AG04449 (cell line): Measurements from ENCODE around the gene CAMK2B.

ENCODE experiments used
- CTCF ChIA-PET: fragments of 350-600 bp; formaldehyde crosslinking; extraction: SDS; loops from one replicate; lab custom pipeline; 2021; ENCODE audit warnings: antibody characterized with exemption; lab: Yijun Ruan, JAX
- POLR2A ChIA-PET: fragments of 400-600, 350-600 bp; formaldehyde crosslinking; extraction: SDS; loops from one replicate; lab custom pipeline; 2020; ENCODE audit warnings: antibody characterized with exemption, inconsistent platforms; lab: Yijun Ruan, JAX
- DNase-seq: peaks from one replicate; pipeline ENCODE4 v3.0.0-alpha.2; 2010; ENCODE audit warnings: low read depth, low spot score
- H3K4me3 ChIP-seq: 2 replicates; pipeline ENCODE4 v1.5.1; 2011; ENCODE audit warnings: low read depth, mild to moderate bottlenecking, control low read depth, low read length
- CTCF ChIP-seq: IDR thresholded peaks from one replicate; pipeline ENCODE4 v1.5.1; 2011; ENCODE audit warnings: mild to moderate bottlenecking, moderate library complexity, low read length, control low read depth, inconsistent platforms; ENCODE audit not compliant: insufficient read depth; ENCODE audit errors: missing control alignments

CAMK2B gene

DNA sequence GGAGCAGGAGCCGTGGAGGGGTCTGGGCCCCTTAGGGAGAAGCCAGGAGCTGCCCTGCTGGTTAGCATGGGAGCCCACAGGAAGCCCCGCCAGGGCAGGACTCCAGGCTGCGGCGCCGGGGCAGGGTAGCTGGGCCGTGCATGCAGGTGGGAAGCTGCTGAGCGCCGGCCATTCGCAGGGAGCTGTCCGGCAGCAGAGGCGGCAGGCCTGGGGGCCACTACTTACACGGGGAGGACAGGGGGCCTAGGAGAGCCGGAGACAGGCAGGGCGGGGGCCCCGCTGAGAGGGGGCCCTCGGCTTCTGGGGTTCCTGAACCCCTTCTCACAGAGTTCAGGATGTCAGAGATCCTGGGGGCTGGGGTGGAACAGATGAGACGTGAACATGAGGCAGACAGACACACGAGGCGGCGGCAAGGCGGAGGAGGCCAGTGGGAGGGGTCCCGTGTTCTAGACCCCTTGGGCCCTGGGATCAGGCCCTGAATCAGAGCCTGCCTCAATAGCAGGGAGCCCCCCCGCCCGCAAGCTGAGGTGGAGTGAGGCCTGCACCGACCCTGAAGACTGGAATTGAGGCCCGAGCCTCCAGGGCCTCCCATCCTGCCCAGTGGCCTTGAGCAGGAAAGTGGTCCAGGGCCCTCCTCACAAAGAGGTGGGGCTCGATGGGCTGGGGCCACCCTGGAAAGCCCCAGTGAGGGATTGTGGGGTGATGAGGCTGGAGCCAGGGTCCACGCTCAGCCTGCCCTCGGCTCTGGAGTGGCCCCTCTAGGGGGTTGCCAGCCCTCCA, 96.6 kb downstream of the CAMK2B start:
- no peak for TF ChIP-seq CTCF
- no peak overlapping the region for H3K4me3 ChIP-seq
- ChIA-PET CTCF (interaction anchor here (1.0 to 1.1 kb wide), 2 partner anchors 12 kb away, joined by 4 to 9 read pairs; no protein-coding TSS in a partner anchor), POLR2A (no interaction called here)
- DNase-seq: no peak

DNA sequence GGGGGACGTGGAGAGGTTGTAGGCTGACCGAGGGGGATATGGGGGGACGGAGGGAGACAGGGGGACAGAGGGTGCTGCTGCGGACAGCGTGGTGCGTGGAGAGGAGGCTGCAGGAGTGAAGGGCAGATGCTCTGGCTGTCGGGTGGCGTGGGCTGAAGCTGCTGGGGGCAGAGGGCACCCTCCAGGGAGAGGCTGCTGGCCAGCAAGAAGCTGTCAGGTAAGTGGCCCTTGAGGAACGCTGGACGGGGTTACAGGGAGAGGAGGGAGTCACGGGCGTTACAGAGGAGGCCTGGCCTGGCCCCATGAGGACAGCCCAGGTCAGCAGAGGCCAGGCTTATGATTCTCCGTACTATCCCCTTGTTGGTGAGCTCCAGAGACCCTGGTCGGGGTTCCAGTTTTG, 97.5 kb downstream of the CAMK2B start:
- CTCF ChIA-PET: interaction anchor here (1.0 kb wide), 1 partner anchor 13 kb away, joined by 4 read pairs; no protein-coding TSS in a partner anchor
- POLR2A ChIA-PET: no interaction called here
- H3K4me3 ChIP-seq: no peak overlapping the region
- DNase-seq: no peak
- TF ChIP-seq CTCF: no peak

DNA sequence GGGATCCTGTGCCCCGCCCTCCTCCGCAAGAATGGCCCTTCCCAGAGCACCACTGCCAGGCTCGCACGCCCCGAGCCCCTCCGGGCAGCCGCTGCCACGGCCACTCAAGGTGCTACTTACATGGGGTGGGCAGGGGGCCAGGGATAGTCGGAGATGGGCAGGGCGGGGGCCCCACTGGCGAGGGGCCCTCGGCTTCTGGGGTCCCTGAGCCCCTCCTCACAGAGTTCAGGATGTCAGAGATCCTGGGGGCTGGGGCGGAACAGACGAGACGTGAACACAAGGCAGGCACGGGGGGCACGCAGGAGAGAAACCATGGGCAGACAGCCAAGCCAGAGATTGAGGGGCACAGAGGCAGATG, 99.0 kb downstream of the CAMK2B start:
- ChIA-PET POLR2A (no interaction called here), CTCF (no interaction called here)
- no peak for DNase-seq
- TF ChIP-seq CTCF: no peak
- no peak overlapping the region for H3K4me3 ChIP-seq

- no peak for TF ChIP-seq CTCF
- CTCF ChIA-PET: interaction anchor here (0.9 kb wide), 1 partner anchor 25 kb away, joined by 3 read pairs; no protein-coding TSS in a partner anchor
- no peak overlapping the region for H3K4me3 ChIP-seq
- no peak for DNase-seq
- POLR2A ChIA-PET: no interaction called here
These were observed 99.6 kb downstream of the CAMK2B start for GRCh38 chr7:44225566-44226395.

GRCh38 chr7:44224974-44225565, 100.3 kb downstream of the CAMK2B start:
- ChIA-PET POLR2A (no interaction called here), CTCF (interaction anchor here (0.7 to 0.9 kb wide), 2 partner anchors 16 to 24 kb away, joined by 3 to 4 read pairs; no protein-coding TSS in a partner anchor)
- no peak for DNase-seq
- no peak for TF ChIP-seq CTCF
- H3K4me3 ChIP-seq: no peak overlapping the region
